ENCODE data around the gene GPRC5D.

The GPRC5D gene

GRCh38 chr12:12908711-12909110, 43.3 kb downstream of the GPRC5D start:
- DNase-seq (ENCODE audit: low spot score): no peak
- Histone ChIP-seq H3K14ac (ENCODE audit: low read length) (no peak overlapping the region), H4K91ac (ENCODE audit: low read depth, low read length, poor library complexity) (no peak overlapping the region), H2AK5ac (ENCODE audit: low read depth, low read length) (no peak overlapping the region), H2BK12ac (ENCODE audit: low read length) (no peak overlapping the region), H3K4me3 (ENCODE audit: low read length in 2 of 2) (peak overlapping the region in 1 of 2 donors; percentile 24), H3K4me1 (ENCODE audit: control insufficient read depth in 2 of 2, insufficient read depth in 1 of 2, low read depth in 1 of 2, low read length in 2 of 2) (peaks cover 0 to 10% of the 10 kb centered on the region in 2 donors), H2AFZ (ENCODE audit: low read length) (no peak overlapping the region), H3K4me2 (ENCODE audit: insufficient read depth, low read length, poor library complexity, severe bottlenecking) (no peak overlapping the region), H3K36me3 (replicated peaks in 1 of 2; ENCODE audit: control insufficient read depth in 2 of 2, insufficient read depth in 2 of 2, low read length in 2 of 2) (no peaks in the 10 kb centered on the region), H3K4ac (ENCODE audit: low read length) (no peak overlapping the region), H3K79me1 (ENCODE audit: low read depth, low read length) (no peaks in the 10 kb centered on the region), H3K9ac (ENCODE audit: low read depth, low read length, poor library complexity) (no peak overlapping the region), H3K9me3 (replicated peaks in 1 of 2; ENCODE audit: control insufficient read depth in 2 of 2, insufficient read depth in 1 of 2, low read depth in 1 of 2, low read length in 2 of 2) (peaks cover 0 to 4% of the 10 kb centered on the region in 2 donors), H2BK120ac (ENCODE audit: low read depth, low read length) (no peak overlapping the region), H3K18ac (ENCODE audit: low read length) (no peak overlapping the region), H2BK15ac (ENCODE audit: low read length) (no peak overlapping the region), H4K8ac (ENCODE audit: low read depth, low read length) (no peak overlapping the region), H2BK5ac (ENCODE audit: low read length) (no peak overlapping the region), H3K27ac (replicated peaks; ENCODE audit: low read length) (peak overlapping the region; percentile 22), H3K27me3 (ENCODE audit: control insufficient read depth in 3 of 3, insufficient read depth in 3 of 3, low read depth in 1 of 3, low read length in 3 of 3) (peaks cover 0 to 19% (median 0%) of the 10 kb centered on the region in 3 experiments), H3K23ac (ENCODE audit: low read depth, low read length, poor library complexity) (no peak overlapping the region)
- WGBS, 2 donors (ENCODE audit: extremely low coverage in 2 of 2, insufficient read length in 2 of 2, insufficient replicate concordance in 1 of 2): no CpG with 5 or more reads among the region's 12 CpGs

DNA sequence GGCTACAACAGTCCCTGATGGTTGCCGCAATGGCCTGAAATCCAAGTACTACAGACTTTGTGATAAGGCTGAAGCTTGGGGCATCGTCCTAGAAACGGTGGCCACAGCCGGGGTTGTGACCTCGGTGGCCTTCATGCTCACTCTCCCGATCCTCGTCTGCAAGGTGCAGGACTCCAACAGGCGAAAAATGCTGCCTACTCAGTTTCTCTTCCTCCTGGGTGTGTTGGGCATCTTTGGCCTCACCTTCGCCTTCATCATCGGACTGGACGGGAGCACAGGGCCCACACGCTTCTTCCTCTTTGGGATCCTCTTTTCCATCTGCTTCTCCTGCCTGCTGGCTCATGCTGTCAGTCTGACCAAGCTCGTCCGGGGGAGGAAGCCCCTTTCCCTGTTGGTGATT, 43.7 kb downstream of the GPRC5D start:
- Histone ChIP-seq H3K9me3 (replicated peaks in 1 of 2; ENCODE audit: control insufficient read depth in 2 of 2, insufficient read depth in 1 of 2, low read depth in 1 of 2, low read length in 2 of 2) (peaks cover 0 to 4% of the 10 kb centered on the region in 2 donors), H3K18ac (ENCODE audit: low read length) (no peak overlapping the region), H3K79me1 (ENCODE audit: low read depth, low read length) (no peaks in the 10 kb centered on the region), H3K23ac (ENCODE audit: low read depth, low read length, poor library complexity) (no peak overlapping the region), H3K4me3 (ENCODE audit: low read length in 2 of 2) (peak overlapping the region in 1 of 2 donors; percentile 45), H2AK5ac (ENCODE audit: low read depth, low read length) (no peak overlapping the region), H3K4ac (ENCODE audit: low read length) (no peak overlapping the region), H2AFZ (ENCODE audit: low read length) (no peak overlapping the region), H2BK15ac (ENCODE audit: low read length) (no peak overlapping the region), H3K27me3 (ENCODE audit: control insufficient read depth in 3 of 3, insufficient read depth in 3 of 3, low read depth in 1 of 3, low read length in 3 of 3) (peaks cover 0 to 19% (median 0%) of the 10 kb centered on the region in 3 experiments), H3K14ac (ENCODE audit: low read length) (no peak overlapping the region), H3K4me1 (ENCODE audit: control insufficient read depth in 2 of 2, insufficient read depth in 1 of 2, low read depth in 1 of 2, low read length in 2 of 2) (peaks cover 0 to 7% of the 10 kb centered on the region in 2 donors), H2BK5ac (ENCODE audit: low read length) (no peak overlapping the region), H4K8ac (ENCODE audit: low read depth, low read length) (no peak overlapping the region), H2BK120ac (ENCODE audit: low read depth, low read length) (no peak overlapping the region), H3K9ac (ENCODE audit: low read depth, low read length, poor library complexity) (no peak overlapping the region), H3K27ac (replicated peaks; ENCODE audit: low read length) (no peak overlapping the region), H4K91ac (ENCODE audit: low read depth, low read length, poor library complexity) (no peak overlapping the region), H3K36me3 (replicated peaks in 1 of 2; ENCODE audit: control insufficient read depth in 2 of 2, insufficient read depth in 2 of 2, low read length in 2 of 2) (no peaks in the 10 kb centered on the region), H3K4me2 (ENCODE audit: insufficient read depth, low read length, poor library complexity, severe bottlenecking) (no peak overlapping the region), H2BK12ac (ENCODE audit: low read length) (no peak overlapping the region)
- no CpG with 5 or more reads among the region's 14 CpGs for WGBS, 2 donors (ENCODE audit: extremely low coverage in 2 of 2, insufficient read length in 2 of 2, insufficient replicate concordance in 1 of 2)
- DNase-seq (ENCODE audit: low spot score): no peak

- peaks cover 0 to 2% of the 10 kb centered on the region in 2 donors for H3K9me3 ChIP-seq (replicated peaks in 1 of 2; ENCODE audit: control insufficient read depth in 2 of 2, insufficient read depth in 1 of 2, low read depth in 1 of 2, low read length in 2 of 2)
- peaks cover 0 to 3% of the 10 kb centered on the region in 2 donors for H3K4me1 ChIP-seq (ENCODE audit: control insufficient read depth in 2 of 2, insufficient read depth in 1 of 2, low read depth in 1 of 2, low read length in 2 of 2)
- H3K4me2 ChIP-seq (ENCODE audit: insufficient read depth, low read length, poor library complexity, severe bottlenecking): no peak overlapping the region
- H3K9ac ChIP-seq (ENCODE audit: low read depth, low read length, poor library complexity): no peak overlapping the region
- no peak for DNase-seq (ENCODE audit: low spot score)
- H3K79me1 ChIP-seq (ENCODE audit: low read depth, low read length): no peaks in the 10 kb centered on the region
- no CpG with 5 or more reads among the region's 5 CpGs for WGBS, 2 donors (ENCODE audit: extremely low coverage in 2 of 2, insufficient read length in 2 of 2, insufficient replicate concordance in 1 of 2)
- H3K4me3 ChIP-seq (ENCODE audit: low read length in 2 of 2): no peak overlapping the region
- no peak overlapping the region for H2BK12ac ChIP-seq (ENCODE audit: low read length)
- H2AFZ ChIP-seq (ENCODE audit: low read length): no peak overlapping the region
- no peak overlapping the region for H3K4ac ChIP-seq (ENCODE audit: low read length)
- H3K18ac ChIP-seq (ENCODE audit: low read length): no peak overlapping the region
- no peak overlapping the region for H2BK120ac ChIP-seq (ENCODE audit: low read depth, low read length)
- no peak overlapping the region for H2BK5ac ChIP-seq (ENCODE audit: low read length)
- H3K27me3 ChIP-seq (ENCODE audit: control insufficient read depth in 3 of 3, insufficient read depth in 3 of 3, low read depth in 1 of 3, low read length in 3 of 3): peaks cover 0 to 14% (median 0%) of the 10 kb centered on the region in 3 experiments
- no peak overlapping the region for H2AK5ac ChIP-seq (ENCODE audit: low read depth, low read length)
- H3K36me3 ChIP-seq (replicated peaks in 1 of 2; ENCODE audit: control insufficient read depth in 2 of 2, insufficient read depth in 2 of 2, low read length in 2 of 2): no peaks in the 10 kb centered on the region
- no peak overlapping the region for H3K23ac ChIP-seq (ENCODE audit: low read depth, low read length, poor library complexity)
- no peak overlapping the region for H3K14ac ChIP-seq (ENCODE audit: low read length)
- H4K91ac ChIP-seq (ENCODE audit: low read depth, low read length, poor library complexity): no peak overlapping the region
- no peak overlapping the region for H2BK15ac ChIP-seq (ENCODE audit: low read length)
- H4K8ac ChIP-seq (ENCODE audit: low read depth, low read length): no peak overlapping the region
- no peak overlapping the region for H3K27ac ChIP-seq (replicated peaks; ENCODE audit: low read length)
Observed at GRCh38 chr12:12907552-12907951, 44.4 kb downstream of the GPRC5D start.

DNA sequence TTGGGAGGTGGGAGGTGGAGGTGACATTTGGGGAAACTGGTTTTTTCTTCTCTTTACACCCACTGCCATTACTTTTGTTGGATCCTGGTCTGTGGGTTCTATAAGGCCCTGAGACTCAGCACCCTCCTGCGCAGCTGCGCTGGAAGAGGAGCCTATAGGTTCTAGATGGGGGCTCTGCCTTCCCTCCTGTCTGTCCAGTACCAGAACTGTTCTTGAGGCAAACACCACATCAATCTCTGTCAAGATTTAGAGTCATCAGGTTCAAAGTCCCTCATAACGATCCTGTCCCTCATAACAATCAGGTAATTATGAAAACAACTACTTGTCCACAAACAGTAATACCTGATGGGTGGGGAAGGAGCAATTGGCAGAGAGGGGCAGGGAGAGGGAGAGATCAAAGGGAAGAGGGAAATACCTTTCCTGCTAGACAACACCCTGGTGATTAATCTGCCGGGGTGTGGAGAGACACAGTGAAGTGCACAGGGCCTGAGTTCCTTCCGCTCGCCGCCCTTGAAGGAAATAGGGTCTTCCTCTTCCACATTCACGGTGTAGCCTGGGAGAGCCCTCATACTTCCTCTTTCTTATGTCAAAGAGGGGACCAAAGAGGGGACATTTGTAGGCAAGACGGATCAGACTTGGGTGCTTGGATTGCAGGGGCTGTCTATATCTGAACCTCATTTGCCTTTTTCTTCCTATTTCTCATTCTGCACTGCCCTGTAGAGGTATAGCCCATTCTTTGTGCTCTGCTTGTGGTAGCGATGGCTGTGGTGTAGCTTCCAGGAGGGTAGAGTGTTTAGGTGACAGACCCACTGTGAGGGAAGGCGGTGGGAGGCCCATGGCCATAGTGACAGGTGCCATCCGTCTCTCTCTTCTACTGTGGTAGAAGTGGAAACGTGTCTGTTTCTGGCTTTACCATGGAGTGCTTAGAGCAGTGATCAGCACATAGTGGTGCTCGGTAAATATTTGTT, 48.0 kb downstream of the GPRC5D start:
- WGBS, 2 donors (ENCODE audit: extremely low coverage in 2 of 2, insufficient read length in 2 of 2, insufficient replicate concordance in 1 of 2): no CpG with 5 or more reads among the region's 14 CpGs
- no peaks in the 10 kb centered on the region for H3K36me3 ChIP-seq (replicated peaks in 1 of 2; ENCODE audit: control insufficient read depth in 2 of 2, insufficient read depth in 2 of 2, low read length in 2 of 2)

More for the DNA sequence above, 48.0 kb downstream of the GPRC5D start:
- H3K27me3 ChIP-seq (ENCODE audit: control insufficient read depth in 3 of 3, insufficient read depth in 3 of 3, low read depth in 1 of 3, low read length in 3 of 3): peaks cover 0 to 27% (median 0%) of the 10 kb centered on the region in 3 experiments
- DNase-seq (ENCODE audit: low spot score): no peak
- H3K27ac ChIP-seq (replicated peaks; ENCODE audit: low read length): no peak overlapping the region
- H4K8ac ChIP-seq (ENCODE audit: low read depth, low read length): no peak overlapping the region
- H3K4me1 ChIP-seq (ENCODE audit: control insufficient read depth in 2 of 2, insufficient read depth in 1 of 2, low read depth in 1 of 2, low read length in 2 of 2): peaks cover 0 to 2% of the 10 kb centered on the region in 2 donors
- H2BK15ac ChIP-seq (ENCODE audit: low read length): no peak overlapping the region
- H3K79me1 ChIP-seq (ENCODE audit: low read depth, low read length): no peaks in the 10 kb centered on the region
- H3K4me2 ChIP-seq (ENCODE audit: insufficient read depth, low read length, poor library complexity, severe bottlenecking): no peak overlapping the region
- no peak overlapping the region for H2BK120ac ChIP-seq (ENCODE audit: low read depth, low read length)
- H2BK12ac ChIP-seq (ENCODE audit: low read length): no peak overlapping the region
- no peaks in the 10 kb centered on the region for H3K9me3 ChIP-seq (replicated peaks in 1 of 2; ENCODE audit: control insufficient read depth in 2 of 2, insufficient read depth in 1 of 2, low read depth in 1 of 2, low read length in 2 of 2)
- H2BK5ac ChIP-seq (ENCODE audit: low read length): no peak overlapping the region
- H3K23ac ChIP-seq (ENCODE audit: low read depth, low read length, poor library complexity): no peak overlapping the region
- no peak overlapping the region for H2AFZ ChIP-seq (ENCODE audit: low read length)
- H3K18ac ChIP-seq (ENCODE audit: low read length): no peak overlapping the region
- H4K91ac ChIP-seq (ENCODE audit: low read depth, low read length, poor library complexity): no peak overlapping the region
- no peak overlapping the region for H3K4ac ChIP-seq (ENCODE audit: low read length)
- H2AK5ac ChIP-seq (ENCODE audit: low read depth, low read length): no peak overlapping the region
- no peak overlapping the region for H3K14ac ChIP-seq (ENCODE audit: low read length)
- no peak overlapping the region for H3K4me3 ChIP-seq (ENCODE audit: low read length in 2 of 2)
- no peak overlapping the region for H3K9ac ChIP-seq (ENCODE audit: low read depth, low read length, poor library complexity)
